HepG2 (cell line): Measurements from ENCODE around the gene CGB8.

Experiments used
- ATF2 ChIP-seq: sonication (generic); formaldehyde crosslinking; IDR thresholded peaks from 2 replicates; pipeline ENCODE4 v1.4.0; 2020; ENCODE audit warnings: missing genetic modification reagents
- CTCF ChIP-seq: sonication (generic); formaldehyde crosslinking; IDR thresholded peaks from 2 replicates; pipeline ENCODE4 v1.5.0; 2020; ENCODE audit warnings: mild to moderate bottlenecking, missing genetic modification reagents, moderate library complexity
- HCFC1 ChIP-seq: fragments of 150-350 bp; IDR thresholded peaks from 2 replicates; pipeline ENCODE4 v1.6.1; 2014; ENCODE audit warnings: low read depth, low read length
- IKZF5 ChIP-seq: IDR thresholded peaks from 2 replicates; pipeline ENCODE4 v1.6.1; 2018; ENCODE audit warnings: missing genetic modification reagents, mild to moderate bottlenecking, missing compliant biosample characterization
- MAFK ChIP-seq, 2 experiments: IDR thresholded peaks in 1 of 2; conservative IDR thresholded peaks in 1 of 2; 2 replicates each; pipeline ENCODE4 v1.6.1; 2011; ENCODE audit warnings: improper control_type of control experiment in 2 of 2, low read length in 2 of 2
- POLR2A ChIP-seq, 2 experiments: IDR thresholded peaks; 2 replicates each; pipeline ENCODE4 v1.6.1; 2011; ENCODE audit warnings: low read depth in 2 of 2, low read length in 2 of 2, mild to moderate bottlenecking in 1 of 2, moderate library complexity in 1 of 2; ENCODE audit not compliant: insufficient read depth in 1 of 2
- SRF ChIP-seq: IDR thresholded peaks from 2 replicates; pipeline ENCODE4 v1.6.1; 2011; ENCODE audit warnings: mild to moderate bottlenecking, low read depth, low read length, moderate library complexity
- ZNF138 ChIP-seq: sonication (generic); formaldehyde crosslinking; IDR thresholded peaks from 2 replicates; pipeline ENCODE4 v1.5.0; 2020; ENCODE audit warnings: mild to moderate bottlenecking, low read depth, missing genetic modification reagents

- TF ChIP-seq POLR2A (IDR thresholded peaks at IDR 0.05; ENCODE audit: insufficient read depth in 1 of 2, low read depth in 2 of 2, low read length in 2 of 2) (no peak), SRF (no peak), HCFC1 (no peak), ZNF138 (CRISPR knock-in tag) (no peak), MAFK (conservative IDR thresholded peaks at IDR 0.05 in 1 of 2, IDR thresholded peaks at IDR 0.05 in 1 of 2; ENCODE audit: low read length in 2 of 2) (no peak), CTCF (no peak), IKZF5 (CRISPR knock-in tag) (no peak), ATF2 (CRISPR knock-in tag) (no peak)
These were observed 39.1 kb downstream of the CGB8 start for GRCh38 chr19:49009828-49010227.
